ENCODE results near the gene SV2A.
"Not testable (repeated sequence)": the region's sequence is repeated elsewhere in the genome, so short reads cannot be mapped to it uniquely, and the experiment has no call there.

Gene SV2A

DNA sequence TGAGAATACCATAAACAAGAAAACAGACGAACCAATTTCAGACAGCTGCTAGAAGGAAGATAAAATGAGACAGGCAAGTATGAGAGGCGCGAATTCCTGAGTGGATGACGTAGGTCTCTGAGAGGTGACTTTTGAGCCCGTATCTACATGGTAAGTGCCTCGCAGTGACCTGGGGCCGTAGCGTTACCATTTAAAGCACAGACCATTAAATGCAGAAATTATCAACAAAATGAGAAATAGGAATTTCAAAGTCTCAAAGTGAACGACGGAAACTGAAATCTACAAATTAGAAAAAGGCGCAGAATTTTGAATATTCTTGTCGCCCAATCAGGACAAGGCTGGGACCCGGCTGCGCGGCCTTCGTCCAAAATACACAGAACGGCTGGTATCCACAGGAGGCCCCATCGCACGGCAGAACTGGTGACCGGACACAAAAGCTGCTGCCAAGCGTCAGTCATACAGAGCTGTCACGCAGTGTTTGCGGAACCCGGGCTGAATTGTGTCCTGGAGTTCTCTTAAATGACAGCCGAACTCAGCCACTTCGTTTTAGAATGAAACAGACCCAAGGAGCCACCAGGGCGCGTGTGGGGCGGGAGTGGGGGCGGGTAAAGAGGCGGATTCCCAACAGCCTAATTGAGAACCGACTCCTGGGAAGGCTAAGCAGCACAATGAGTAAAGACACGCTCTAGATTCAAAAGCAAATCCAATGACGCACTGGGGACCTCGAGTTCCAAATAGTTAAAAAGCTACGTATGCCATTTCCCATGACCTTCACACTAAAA lies 32.1 kb downstream of the SV2A start:
- peak; percentile 83 to 98 (median 93) for DNase-seq

DNA sequence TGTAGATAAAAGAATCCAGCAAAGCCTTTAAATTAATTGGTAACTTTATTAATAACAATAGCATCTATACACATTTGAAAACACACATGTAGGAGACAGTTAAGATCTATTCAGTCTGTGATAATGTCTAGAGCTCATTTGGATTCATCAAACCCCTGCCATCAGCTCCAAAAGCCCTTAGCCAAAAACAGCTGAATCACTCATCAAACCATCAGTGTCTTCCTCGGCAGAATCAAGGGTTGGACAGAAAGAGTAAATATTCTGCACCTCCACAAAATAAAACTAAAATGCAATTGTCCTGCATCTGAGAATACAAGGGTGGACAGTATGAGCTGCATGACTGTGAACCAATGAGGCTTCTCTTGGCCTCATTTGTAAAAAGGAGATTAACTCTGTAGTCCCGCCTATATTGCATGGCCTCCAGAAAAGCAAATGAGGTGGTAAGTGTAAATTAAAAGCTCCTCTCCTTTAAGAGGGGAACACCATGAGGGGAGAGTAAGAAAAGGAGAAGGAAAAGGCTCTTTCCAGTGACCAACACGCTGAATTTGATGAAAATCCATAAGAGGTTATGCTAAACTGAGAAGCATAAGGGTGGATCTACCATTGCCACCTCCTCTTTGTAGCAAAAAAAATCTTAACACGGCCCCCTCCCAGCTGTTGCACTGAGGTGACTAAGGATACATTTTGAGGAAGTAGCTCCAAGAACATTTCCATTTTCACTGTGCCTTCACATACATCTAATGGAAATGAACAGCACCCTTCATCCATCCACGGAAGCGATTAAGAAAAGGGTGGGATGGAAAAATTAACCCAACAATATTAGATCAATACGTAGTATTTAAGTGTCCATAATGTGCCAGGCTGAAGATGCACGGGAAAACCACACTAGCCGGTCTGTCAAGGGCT lies 33.0 kb downstream of the SV2A start:
- peak; percentile 46 to 84 (median 81) for DNase-seq

DNA sequence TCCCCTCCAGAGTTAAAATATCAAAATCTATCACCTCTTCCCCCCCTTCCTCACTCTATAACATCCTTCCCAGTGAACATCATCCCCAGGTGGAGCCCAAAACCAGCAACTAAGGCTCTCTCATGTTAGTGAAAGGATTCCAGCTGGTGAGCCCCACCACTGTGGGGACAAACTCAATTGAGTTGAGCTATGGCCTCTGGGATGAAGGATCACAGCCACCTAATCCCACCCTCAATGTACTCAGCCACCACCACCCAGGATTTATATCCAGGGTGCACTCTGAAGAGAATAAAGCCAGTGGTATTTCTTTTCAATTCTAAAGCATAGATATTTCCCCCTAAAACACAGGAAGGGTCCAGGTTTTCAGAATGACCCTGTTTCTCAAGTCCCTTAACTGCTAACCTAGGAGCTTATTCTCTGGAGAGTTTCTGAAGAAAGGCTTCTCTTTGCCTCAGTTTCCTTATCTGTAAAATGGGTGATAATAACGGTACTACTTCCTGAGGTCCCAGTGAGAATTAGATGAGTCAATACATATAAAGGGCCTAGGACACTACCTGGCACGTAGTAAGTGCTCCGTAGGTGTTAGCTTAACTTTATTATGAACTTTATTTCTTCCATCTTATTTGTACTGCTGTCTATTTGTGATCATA lies 33.9 kb downstream of the SV2A start:
- no peak for DNase-seq

DNA sequence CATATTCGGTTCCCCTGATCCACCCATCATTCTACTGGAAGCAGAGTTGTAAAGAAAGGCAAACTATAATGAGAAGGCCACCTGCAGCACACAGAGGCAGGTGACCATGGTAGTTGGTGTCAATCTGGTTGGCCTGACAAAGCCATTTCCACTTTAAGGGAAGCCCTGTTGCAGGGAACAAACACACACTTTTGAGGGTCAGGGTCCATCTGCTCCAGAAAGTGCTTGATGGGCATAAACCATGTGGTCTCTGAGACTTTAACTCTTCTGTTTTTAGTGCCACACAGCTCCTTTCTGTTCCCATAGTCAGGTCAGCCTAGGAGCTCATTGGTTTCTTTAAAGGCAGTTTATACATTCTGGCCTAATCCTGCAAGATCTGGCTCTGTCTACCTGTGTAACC lies 35.8 kb downstream of the SV2A start:
- DNase-seq: no peak

DNA sequence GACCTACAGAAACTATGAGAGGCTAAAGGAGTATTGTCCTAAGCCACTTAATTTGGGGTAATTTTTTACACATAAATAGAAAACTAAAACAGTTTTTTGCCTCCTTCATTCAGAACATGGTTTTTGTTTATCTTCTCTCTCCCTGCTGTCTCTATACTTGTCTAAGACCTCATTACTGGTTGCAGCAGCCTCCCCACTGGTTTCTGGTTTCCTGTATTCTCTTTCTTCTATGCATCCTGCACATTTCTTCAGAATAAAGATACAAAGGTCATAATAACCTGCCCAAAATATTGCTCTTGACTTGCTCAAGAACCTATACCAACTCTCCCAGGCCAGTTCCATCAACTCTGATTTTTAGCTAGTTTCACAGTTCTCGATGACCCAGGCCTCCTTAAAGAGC lies 38.1 kb downstream of the SV2A start:
- DNase-seq: no peak

DNA sequence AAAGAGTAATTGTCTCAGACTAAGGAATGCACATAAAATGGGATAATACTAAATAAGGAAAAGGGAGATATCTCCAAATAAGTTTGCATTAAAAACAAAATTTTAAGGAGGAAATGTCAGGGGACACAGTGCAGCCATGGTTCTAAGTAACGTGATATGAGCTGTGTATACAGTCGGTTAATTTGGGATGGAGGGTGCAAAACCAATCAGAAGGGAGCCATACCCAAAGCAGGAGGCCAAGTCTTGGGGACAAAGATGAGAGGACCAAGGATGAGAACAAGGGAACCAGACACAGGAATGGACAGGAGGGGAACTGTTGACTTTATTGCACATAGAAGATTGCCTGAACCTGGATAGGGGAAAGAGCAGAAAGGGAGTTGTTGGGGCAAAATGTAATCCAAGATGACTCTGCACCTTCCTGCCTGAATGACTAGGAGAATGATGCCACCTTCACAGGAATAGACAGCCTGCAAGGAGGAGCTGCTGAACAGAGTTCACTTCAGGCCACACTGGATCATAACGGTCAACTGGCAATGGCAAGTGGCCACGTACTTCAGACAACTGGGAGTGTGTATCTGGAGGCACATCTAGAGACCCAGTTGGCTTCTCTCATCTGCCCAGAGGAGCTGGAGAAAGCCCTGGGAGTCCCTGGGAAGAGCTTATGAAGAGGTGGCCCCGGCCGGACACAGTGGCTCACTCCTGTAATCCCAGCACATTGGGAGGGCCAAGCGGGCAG lies 40.3 kb downstream of the SV2A start:
- no peak for DNase-seq

DNA sequence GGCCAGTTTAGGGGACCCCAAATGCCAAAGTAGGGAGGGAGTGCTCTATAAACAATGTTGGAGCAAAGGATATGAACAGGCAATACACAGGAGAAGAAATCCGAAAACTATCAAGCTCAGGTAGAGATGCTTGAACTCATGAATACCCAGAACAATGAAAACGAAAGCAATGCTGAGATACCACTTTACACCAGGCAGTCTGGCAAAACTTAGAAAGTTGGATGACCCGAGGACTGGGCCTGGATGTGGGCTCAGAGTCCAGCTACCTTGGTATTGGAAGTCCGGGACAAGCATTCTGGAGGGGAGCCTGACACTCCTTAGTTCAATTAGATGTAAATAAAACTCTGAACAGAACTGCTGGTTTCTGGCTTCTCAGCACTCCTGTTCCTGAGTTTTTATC lies 44.6 kb downstream of the SV2A start:
- DNase-seq: not testable (repeated sequence)

DNA sequence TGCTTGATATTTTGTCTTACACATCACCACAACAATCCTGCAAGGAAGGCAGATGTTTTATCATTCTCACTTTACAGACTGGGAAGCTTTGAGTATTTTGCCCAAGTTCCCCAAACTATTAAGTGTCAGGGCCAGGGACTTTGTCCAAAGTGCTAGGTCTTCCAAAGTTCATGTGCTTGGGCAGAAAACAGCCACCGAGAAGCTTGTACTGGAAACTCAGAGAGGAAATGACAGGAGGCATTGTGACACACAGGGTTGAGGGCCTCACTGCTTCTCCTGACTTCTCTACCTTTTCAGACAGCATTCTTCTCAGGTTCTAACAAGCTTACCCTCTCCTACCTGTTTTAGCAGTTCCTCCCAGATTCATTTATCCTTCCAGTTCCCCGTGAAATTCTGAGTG lies 50.8 kb downstream of the SV2A start:
- not testable (repeated sequence) for DNase-seq

DNA sequence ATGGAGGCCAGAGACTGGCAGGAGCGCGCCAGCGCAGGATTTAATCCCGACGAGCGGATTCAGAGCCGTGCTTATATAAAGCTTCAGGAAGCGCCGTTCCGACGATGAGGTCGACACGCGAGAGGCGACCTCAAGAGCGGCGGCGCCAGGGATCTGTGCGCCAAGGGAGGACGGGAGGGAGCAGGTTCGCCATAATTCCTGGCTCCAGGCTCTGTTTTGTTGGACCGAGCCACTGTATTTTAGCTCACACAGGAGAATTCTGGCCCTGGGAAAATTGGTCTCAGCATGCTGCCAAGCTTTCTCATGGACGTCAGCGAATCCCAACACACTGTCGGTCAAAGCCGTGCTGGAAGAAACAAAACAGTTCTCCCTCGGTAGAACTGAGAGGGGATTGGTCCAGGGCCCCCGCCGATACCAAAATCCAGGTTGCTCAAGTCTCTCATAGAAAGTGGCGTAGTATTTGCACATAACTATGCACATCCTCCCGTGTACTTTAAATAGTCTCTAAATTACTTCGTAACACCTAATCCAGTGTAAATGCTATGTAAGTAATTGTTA lies 56.1 kb downstream of the SV2A start:
- DNase-seq: not testable (repeated sequence)

DNA sequence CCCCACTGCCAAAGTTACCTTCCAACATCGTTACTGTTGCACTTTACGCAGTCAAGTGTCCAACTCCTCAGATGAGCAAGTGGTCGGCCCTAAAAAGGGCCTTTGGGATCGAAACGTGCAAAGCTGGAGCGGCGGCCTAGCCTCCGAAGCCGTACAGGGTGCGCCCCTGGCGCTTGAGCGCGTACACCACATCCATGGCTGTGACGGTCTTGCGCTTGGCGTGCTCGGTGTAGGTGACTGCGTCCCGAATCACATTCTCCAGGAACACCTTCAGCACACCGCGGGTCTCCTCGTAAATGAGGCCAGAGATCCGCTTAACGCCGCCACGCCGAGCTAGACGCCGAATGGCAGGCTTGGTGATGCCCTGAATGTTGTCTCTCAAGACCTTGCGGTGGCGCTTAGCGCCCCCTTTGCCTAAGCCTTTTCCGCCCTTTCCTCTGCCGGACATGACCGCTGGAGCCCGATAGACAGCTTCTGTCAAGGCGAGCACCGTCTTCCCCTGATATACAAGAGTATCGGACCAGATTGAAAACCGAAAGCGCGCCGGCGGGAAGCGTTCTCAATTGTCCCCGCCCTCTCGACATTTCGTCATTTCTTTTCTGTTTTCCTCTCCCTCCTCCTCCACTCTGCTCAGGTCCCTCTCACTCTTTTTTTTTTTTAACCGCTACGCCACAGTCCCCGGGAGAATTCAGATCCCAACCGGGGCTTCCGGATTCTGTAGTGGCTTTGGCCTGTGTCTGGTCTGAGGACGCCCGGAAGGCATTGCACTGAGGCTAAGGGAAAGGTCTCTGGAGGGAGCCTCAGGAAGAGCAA lies 56.8 kb downstream of the SV2A start:
- not testable (repeated sequence) for DNase-seq

DNA sequence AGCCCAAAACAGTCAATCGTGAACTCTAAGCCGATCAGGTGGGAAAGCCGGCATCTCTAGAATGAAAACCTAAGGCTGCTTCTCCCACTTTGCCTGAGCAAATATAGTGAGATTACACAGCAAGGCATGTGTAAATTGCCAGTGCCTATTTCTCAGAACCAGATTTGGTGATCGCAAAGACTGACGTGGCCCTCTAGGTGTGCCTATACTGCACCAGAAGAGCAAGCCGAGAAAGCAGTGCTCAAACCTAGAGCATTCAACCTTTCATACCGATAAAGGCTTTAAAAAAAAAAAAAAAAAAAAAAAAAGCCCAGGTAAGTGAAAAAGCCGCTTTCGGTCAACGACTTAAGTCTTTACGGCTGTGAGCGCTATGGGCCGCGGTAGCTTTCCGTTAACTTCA lies 57.4 kb downstream of the SV2A start:
- DNase-seq: not testable (repeated sequence)

All from NCI-H1417 (cell line).